ENCODE measurements around the gene KIAA1586. TPM values are rescaled to one million over a fixed set of nuclear protein-coding genes. Genes with fewer than 3 reads are reported as not detected.

The KIAA1586 gene
- total and polyA plus RNA-seq, 9 donors = 6.4 to 34.4 (median 20.0) TPM

DNA sequence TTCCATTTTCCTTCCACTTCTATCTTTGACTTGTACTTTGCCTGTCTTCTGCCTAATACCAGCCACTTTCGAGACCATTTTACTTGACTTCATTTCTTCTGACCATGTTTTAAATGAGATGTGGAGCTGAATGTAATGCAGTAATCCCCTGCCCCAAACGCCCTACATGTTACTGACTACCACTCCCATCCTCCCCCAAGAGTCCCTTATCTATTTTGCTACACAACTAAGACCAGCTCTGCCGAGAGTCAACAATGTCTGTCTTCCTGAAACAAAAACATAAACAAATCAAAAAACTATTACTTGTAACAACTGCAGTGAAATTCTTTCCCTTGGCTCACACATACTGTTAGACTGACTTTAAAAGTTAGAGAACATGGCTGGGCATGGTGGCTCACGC is 27.1 kb upstream of the KIAA1586 start:
- intact Hi-C loops (cut with DNase I) = loop anchor here in 1 of 4 donors (10.0 kb wide), 1 partner anchor 115 kb away; no protein-coding TSS in a partner anchor

DNA sequence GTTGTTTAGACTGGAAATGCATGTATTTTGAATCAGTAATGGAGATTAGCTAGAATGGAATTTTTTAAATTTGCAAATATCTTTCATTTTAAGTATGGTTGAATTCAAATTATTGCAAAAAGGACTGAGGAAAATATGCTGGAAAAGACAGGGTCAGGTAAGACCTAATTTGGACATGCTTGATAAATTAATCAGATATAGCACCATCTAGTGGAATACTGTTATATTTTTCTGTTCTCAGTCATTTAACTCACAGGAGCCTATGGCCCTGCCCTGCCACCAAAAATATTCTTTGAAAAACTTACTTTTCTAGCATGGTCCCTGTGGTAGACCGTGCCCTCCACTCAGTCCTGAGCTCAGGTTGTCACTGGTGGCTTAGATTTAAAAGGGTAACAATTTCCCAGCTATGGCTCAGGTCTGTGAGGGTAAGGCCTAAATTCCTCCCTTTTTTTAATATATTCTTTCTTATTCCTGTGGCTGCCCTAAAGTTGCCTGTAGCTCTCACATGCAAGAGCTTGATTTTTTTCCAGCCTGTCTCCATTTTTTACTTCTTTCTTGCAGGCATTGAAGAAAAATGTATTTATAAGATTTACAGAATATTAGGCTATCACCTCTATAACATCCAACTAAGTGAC is 25.3 kb upstream of the KIAA1586 start:
- no peaks in the 10 kb centered on the region for H3K9me3 ChIP-seq

More for the DNA sequence above, 27.1 kb upstream of the KIAA1586 start:
- 79 to 84% (median 80%) methylated on average over 4 of the region's 4 CpGs for WGBS, 3 donors
- Histone ChIP-seq H3K4me1 (ENCODE audit: insufficient read depth) (no peaks in the 10 kb centered on the region), H3K27me3 (no peaks in the 10 kb centered on the region), H3K36me3 (no peaks in the 10 kb centered on the region), H3K4me3 (no peak overlapping the region), H3K9me3 (no peaks in the 10 kb centered on the region), H3K27ac (no peak overlapping the region)
- TF ChIP-seq POLR2A (IDR thresholded peaks at IDR 0.05) = no peak
- no peak for TF ChIP-seq EP300 (IDR thresholded peaks at IDR 0.05)
- TF ChIP-seq, protein P1, sequence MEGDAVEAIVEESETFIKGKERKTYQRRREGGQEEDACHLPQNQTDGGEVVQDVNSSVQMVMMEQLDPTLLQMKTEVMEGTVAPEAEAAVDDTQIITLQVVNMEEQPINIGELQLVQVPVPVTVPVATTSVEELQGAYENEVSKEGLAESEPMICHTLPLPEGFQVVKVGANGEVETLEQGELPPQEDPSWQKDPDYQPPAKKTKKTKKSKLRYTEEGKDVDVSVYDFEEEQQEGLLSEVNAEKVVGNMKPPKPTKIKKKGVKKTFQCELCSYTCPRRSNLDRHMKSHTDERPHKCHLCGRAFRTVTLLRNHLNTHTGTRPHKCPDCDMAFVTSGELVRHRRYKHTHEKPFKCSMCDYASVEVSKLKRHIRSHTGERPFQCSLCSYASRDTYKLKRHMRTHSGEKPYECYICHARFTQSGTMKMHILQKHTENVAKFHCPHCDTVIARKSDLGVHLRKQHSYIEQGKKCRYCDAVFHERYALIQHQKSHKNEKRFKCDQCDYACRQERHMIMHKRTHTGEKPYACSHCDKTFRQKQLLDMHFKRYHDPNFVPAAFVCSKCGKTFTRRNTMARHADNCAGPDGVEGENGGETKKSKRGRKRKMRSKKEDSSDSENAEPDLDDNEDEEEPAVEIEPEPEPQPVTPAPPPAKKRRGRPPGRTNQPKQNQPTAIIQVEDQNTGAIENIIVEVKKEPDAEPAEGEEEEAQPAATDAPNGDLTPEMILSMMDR (IDR thresholded peaks at IDR 0.05) = no peak
- DNase-seq = no peak

DNA sequence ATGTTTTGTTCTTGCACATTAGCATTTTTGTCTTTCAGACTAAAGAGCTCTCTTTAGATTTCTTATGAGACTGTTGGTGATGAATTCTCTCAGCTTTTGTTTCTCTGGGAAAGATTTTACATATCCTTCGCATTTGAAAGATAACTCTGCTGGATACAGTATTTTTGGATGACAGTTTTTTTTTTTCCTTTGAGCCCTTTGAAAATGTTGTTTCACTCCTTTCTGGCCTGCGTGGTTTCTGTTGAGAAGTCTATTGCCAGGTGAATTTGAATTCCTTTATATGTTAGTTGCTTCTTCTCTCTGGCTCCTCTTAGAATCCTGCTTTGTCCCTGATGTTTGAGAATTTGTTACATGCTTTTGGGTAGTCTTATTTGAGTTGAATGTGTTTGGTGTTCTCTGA is 22.2 kb upstream of the KIAA1586 start:
- intact Hi-C loops (cut with DNase I) = no loop called here
- H3K27ac ChIP-seq = no peak overlapping the region

More for the DNA sequence above, 25.3 kb upstream of the KIAA1586 start:
- TF ChIP-seq, protein P1 (IDR thresholded peaks at IDR 0.05) = peak in 2 of 3 donors; percentile 24 to 38
- TF ChIP-seq EP300 (IDR thresholded peaks at IDR 0.05) = no peak
- no peak for DNase-seq
- H3K27ac ChIP-seq = no peak overlapping the region
- 26 to 48% (median 38%) methylated on average over 1 of the region's 1 CpG for WGBS, 3 donors
- H3K4me3 ChIP-seq = no peak overlapping the region
- H3K4me1 ChIP-seq (ENCODE audit: insufficient read depth) = no peaks in the 10 kb centered on the region
- no peaks in the 10 kb centered on the region for H3K27me3 ChIP-seq
- intact Hi-C loops (cut with DNase I) = no loop called here
- H3K36me3 ChIP-seq = no peaks in the 10 kb centered on the region

DNA sequence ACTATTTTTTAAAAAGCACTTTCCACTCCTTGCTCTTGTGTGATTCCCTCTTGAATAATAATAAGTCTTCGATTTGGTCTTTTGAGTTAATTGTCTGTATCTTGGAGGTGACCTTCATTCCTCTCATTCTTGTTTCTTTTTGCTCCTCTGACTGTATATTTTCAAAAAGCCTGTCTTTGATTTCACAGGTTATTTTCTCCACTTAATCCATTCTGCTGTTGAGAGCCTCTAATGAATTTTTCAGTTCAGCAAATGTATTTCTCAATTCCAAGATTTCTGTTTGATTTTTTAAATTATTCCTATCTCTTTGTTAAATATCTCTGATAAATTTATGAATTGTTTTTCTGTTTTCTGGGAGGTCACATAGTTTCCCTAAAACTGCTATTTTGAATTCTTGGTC is 21.7 kb upstream of the KIAA1586 start:
- DNase-seq = no peak
- Histone ChIP-seq H3K27ac (no peak overlapping the region), H3K4me1 (ENCODE audit: insufficient read depth) (no peaks in the 10 kb centered on the region), H3K9me3 (no peaks in the 10 kb centered on the region), H3K27me3 (no peaks in the 10 kb centered on the region), H3K36me3 (no peaks in the 10 kb centered on the region), H3K4me3 (no peak overlapping the region)
- intact Hi-C loops (cut with DNase I) = no loop called here
- TF ChIP-seq POLR2A (IDR thresholded peaks at IDR 0.05) (no peak), EP300 (IDR thresholded peaks at IDR 0.05) (no peak)
- TF ChIP-seq, protein P1 (IDR thresholded peaks at IDR 0.05) = no peak
- WGBS, 3 donors = 86 to 93% (median 91%) methylated on average over 1 of the region's 1 CpG

More for the DNA sequence above, 22.2 kb upstream of the KIAA1586 start:
- TF ChIP-seq EP300 (IDR thresholded peaks at IDR 0.05) (no peak), POLR2A (IDR thresholded peaks at IDR 0.05) (no peak)
- TF ChIP-seq, protein P1 (IDR thresholded peaks at IDR 0.05) = no peak
- Histone ChIP-seq H3K9me3 (no peaks in the 10 kb centered on the region), H3K4me1 (ENCODE audit: insufficient read depth) (no peaks in the 10 kb centered on the region), H3K27me3 (no peaks in the 10 kb centered on the region), H3K4me3 (no peak overlapping the region), H3K36me3 (no peaks in the 10 kb centered on the region)
- WGBS, 3 donors = 72 to 77% (median 72%) methylated on average over 2 of the region's 2 CpGs
- DNase-seq = no peak
